Measurements from ENCODE around the gene AKAP9.
A peak's percentile ranks its signal among the peaks of the same experiment; 100 is the strongest.

- TF ChIP-seq CTCF (IDR thresholded peaks at IDR 0.05) (peak; percentile 71 to 85 (median 77)), POLR2A (IDR thresholded peaks at IDR 0.05) (no peak)
Measured at GRCh38 chr7:92133737-92134270, 193.1 kb downstream of the AKAP9 start.
